ENCODE measurements around the gene LCE1F.
A peak's percentile ranks its signal among the peaks of the same experiment; 100 is the strongest.

The LCE1F gene

DNA sequence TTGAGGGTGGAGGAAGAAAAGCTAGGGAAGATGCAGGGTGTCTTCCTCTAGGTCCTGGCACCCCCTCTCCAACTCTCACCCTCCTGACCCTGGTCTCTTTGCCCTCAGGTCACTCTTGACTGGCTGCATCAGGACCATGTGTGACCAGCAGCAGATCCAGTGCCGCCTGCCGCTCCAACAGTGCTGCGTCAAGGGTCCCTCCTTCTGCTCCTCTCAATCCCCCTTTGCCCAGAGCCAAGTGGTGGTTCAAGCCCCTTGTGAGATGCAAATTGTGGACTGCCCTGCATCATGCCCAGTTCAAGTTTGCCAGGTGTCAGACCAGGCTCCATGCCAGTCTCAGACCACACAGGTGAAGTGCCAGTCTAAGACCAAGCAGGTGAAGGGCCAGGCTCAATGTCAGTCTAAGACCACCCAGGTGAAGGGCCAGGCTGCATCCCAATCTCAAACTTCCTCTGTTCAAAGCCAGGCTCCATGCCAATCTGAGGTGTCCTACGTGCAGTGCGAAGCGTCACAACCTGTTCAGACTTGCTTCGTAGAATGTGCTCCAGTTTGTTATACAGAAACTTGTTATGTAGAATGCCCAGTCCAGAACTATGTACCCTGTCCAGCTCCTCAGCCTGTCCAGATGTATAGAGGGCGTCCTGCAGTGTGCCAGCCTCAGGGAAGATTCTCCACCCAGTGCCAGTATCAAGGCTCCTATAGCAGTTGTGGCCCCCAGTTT lies 15.3 kb upstream of the LCE1F start:
- H3K4me1 Mint-ChIP-seq, result no peaks in the 10 kb centered on the region
- no peaks in the 10 kb centered on the region for H3K36me3 Mint-ChIP-seq
- H3K27ac Mint-ChIP-seq, result no peak overlapping the region
- H3K4me3 Mint-ChIP-seq, result no peak overlapping the region
- peaks cover 65% of the 10 kb centered on the region for H3K27me3 Mint-ChIP-seq
- H3K9me3 Mint-ChIP-seq, result no peaks in the 10 kb centered on the region
- ATAC-seq, result peak; percentile 43

DNA sequence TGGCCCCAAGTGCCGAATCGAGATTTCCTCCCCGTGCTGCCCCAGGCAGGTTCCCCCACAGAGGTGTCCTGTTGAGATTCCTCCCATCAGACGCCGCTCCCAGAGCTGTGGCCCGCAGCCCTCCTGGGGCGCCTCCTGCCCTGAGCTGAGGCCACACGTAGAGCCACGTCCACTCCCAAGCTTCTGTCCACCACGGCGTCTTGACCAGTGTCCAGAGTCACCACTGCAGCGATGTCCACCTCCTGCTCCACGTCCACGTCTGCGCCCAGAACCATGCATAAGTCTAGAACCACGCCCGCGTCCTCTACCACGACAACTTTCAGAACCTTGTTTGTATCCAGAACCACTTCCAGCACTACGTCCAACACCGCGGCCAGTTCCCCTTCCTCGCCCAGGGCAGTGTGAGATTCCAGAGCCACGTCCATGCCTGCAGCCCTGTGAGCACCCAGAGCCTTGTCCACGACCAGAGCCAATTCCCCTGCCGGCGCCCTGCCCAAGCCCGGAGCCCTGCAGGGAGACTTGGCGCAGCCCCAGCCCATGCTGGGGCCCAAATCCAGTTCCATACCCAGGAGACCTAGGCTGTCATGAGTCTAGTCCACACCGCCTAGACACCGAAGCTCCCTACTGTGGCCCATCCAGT lies 14.3 kb upstream of the LCE1F start:
- no peak overlapping the region for H3K4me3 Mint-ChIP-seq
- H3K9me3 Mint-ChIP-seq, result no peaks in the 10 kb centered on the region
- peaks cover 65% of the 10 kb centered on the region for H3K27me3 Mint-ChIP-seq
- no peak overlapping the region for H3K27ac Mint-ChIP-seq
- ATAC-seq, result no peak
- H3K36me3 Mint-ChIP-seq, result no peaks in the 10 kb centered on the region
- no peaks in the 10 kb centered on the region for H3K4me1 Mint-ChIP-seq

DNA sequence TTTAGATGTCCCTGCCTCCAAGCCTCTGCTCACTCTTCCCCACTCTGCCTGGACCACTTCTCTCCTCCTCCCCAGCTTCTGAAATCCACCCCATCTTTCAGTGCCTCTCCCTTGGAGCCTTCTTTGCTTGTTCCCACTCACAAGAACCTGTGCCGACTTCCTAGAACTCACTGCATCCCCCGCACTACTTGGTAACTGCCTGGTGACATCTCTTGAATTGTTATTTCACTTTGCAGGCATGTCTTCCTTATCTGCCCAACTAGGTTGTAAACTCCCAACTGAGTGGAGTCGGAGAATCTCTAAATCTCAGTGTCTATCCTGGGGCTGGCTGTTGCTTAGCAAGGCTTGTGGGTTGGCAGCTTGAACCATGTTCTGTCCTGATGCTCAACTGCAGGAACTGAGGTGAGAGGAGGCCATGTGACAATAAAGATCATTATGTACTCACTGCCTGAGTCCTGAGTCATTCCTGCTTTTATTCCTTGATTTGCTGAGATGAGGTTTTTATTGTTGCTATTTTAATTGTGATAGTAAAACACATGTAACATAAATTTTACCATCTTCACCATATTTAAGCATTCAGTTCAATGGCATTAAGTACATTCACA lies 13.2 kb upstream of the LCE1F start:
- ATAC-seq, result no peak
- Mint-ChIP-seq H3K36me3 (no peaks in the 10 kb centered on the region), H3K27ac (no peak overlapping the region), H3K27me3 (peaks cover 59% of the 10 kb centered on the region), H3K4me3 (no peak overlapping the region), H3K4me1 (no peaks in the 10 kb centered on the region), H3K9me3 (no peaks in the 10 kb centered on the region)

DNA sequence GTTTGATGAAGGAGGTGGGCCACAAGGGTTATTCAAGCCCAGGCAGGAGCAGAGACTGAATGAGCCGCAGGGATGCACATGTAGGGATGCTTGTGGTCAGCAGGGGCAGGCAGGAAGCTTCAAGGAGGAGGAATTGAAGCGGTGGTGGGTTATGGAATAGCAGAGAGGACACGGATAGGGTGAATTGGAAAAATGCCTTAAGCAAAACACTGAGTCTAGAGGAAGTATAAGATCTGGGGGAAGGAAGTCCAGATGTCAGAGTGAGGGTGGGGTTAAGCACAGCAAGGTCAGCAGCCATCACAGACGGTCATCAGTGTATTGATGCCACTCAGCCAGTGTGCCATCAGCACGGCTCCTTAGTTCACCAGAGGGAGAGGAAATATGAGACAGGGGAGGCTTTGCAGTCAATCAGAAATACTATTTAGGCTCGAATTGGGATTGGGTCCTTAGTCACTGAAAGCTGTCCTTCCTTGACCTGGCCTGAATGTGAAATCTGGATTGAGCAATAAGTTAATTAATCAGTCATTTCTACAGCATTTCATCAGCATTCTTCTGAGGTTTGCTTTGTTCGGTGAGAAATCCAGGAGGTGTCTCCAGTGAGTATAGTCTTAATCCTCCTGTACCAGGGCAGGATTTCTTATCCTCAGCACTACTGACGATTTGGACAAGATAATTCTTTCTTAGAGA lies 6.0 kb upstream of the LCE1F start:
- Mint-ChIP-seq H3K27ac (no peak overlapping the region), H3K4me3 (no peak overlapping the region), H3K9me3 (peaks cover 5% of the 10 kb centered on the region), H3K27me3 (peaks cover 17% of the 10 kb centered on the region), H3K4me1 (no peaks in the 10 kb centered on the region), H3K36me3 (no peaks in the 10 kb centered on the region)
- no peak for ATAC-seq

DNA sequence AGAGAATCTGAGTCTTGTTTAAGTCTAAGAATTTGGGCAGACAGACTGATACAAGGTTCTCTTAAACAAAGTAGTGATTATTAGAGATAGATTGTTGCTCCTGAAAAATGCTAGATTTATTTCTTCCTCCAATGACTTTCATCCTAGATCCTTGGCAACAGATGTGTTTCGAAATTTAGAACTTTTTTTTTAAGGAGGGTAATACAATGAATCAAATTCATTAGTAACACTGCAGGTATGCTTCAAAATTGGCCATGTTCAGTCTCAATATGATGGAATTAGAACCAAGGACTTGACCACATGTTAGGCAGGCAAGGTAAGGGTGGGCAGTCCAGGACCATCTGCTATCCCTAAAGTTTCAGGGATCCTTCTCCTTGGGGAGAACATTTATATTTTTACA lies 4.5 kb upstream of the LCE1F start:
- peaks cover 9% of the 10 kb centered on the region for H3K9me3 Mint-ChIP-seq
- no peak overlapping the region for H3K27ac Mint-ChIP-seq
- H3K36me3 Mint-ChIP-seq, result no peaks in the 10 kb centered on the region
- H3K4me3 Mint-ChIP-seq, result no peak overlapping the region
- H3K27me3 Mint-ChIP-seq, result peaks cover 20% of the 10 kb centered on the region
- H3K4me1 Mint-ChIP-seq, result no peaks in the 10 kb centered on the region
- ATAC-seq, result no peak

DNA sequence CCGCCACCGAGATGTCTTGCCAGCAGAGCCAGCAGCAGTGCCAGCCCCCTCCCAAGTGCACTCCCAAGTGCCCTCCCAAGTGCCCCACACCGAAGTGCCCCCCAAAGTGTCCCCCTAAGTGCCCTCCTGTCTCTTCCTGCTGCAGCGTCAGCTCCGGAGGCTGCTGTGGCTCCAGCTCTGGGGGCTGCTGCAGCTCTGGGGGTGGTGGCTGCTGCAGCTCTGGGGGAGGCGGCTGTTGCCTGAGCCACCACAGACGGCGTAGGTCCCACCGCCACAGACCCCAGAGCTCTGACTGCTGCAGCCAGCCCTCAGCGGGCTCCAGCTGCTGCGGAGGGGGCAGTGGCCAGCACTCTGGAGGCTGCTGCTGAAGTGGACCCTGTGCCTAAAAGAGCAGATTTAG lies 1.4 kb downstream of the LCE1F start:
- ATAC-seq, result no peak
- no peak overlapping the region for H3K4me3 Mint-ChIP-seq
- H3K27ac Mint-ChIP-seq, result no peak overlapping the region
- H3K4me1 Mint-ChIP-seq, result no peaks in the 10 kb centered on the region
- peaks cover 9% of the 10 kb centered on the region for H3K9me3 Mint-ChIP-seq
- peaks cover 46% of the 10 kb centered on the region for H3K27me3 Mint-ChIP-seq
- no peaks in the 10 kb centered on the region for H3K36me3 Mint-ChIP-seq

DNA sequence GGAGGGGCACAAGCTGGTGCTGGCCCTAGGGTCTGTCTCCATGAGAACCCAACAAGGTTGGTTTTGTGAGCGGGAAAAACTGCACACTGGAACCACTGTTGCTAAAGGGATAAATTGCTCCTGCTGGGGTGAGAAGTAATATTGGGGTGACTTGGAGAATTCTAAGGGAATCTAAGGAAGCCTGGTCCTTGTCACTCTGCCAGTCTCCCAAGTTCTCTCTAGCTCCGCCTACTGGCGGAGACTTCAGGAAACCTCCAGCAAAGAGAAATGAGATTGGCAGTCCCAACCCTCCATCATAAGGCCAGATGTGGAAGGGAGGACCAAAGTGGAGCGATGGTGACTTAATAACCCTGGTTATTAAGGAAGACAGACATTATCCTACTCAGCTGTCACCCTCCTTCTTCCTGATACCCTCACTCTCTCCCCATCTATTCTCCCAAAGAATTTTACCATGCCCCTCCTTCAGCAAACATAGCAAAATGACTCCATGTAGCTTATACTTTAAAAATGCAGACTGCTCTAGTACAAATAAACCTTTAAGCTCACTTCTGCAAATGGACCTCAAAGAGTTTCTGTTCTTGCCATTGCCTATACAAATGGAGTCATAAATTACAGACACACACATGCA lies 2.7 kb downstream of the LCE1F start:
- Mint-ChIP-seq H3K4me1 (no peaks in the 10 kb centered on the region), H3K9me3 (peaks cover 6% of the 10 kb centered on the region), H3K27ac (no peak overlapping the region), H3K4me3 (no peak overlapping the region), H3K27me3 (peaks cover 52% of the 10 kb centered on the region), H3K36me3 (no peaks in the 10 kb centered on the region)
- no peak for ATAC-seq

DNA sequence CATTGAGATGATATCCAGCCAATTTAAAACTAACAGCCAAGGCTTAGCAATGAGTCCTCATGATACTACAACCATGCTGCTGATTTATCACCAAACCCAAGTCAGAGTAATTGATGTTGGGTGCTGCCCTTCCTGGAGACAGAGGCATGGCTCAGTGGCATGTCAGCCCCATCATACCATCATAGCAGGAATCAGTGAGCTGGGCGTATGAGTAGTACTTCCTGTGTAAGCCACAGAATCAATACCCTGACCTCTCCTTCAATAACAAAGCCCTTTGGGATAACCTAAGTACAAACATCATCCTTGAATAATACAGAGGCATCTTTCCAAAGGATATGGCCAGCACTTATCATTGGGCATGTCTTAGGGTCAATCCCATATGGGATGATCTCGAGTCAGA lies 8.2 kb downstream of the LCE1F start:
- H3K4me3 Mint-ChIP-seq, result no peak overlapping the region
- no peaks in the 10 kb centered on the region for H3K9me3 Mint-ChIP-seq
- H3K27me3 Mint-ChIP-seq, result peaks cover 61% of the 10 kb centered on the region
- H3K4me1 Mint-ChIP-seq, result no peaks in the 10 kb centered on the region
- H3K36me3 Mint-ChIP-seq, result no peaks in the 10 kb centered on the region
- H3K27ac Mint-ChIP-seq, result no peak overlapping the region
- ATAC-seq, result no peak

DNA sequence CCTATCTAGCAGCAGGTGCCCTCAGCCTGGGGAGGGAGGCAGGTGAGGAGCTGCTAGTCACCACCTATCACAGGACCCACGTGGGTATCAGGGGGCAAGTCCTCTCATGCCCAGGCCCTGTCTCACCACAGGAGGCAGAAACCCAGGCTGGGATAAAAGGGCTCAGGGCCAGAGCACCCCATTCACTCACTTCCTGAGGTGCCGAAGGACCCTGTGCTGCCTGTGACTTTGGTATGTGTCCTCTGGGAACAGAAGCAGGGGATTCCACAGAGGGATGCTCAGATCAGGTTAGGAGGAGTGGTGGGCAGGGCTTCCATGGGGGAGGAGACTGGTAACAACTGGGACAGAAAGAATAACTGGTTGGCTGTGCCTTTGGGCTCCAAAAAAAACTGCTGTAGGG lies 11.1 kb downstream of the LCE1F start, which contains the start of gene LCE1E:
TSS of gene LCE1E (plus strand) at position 181 of the 400 bp plus-strand sequence. CDS start 1,043 bp downstream, outside the sequence.
- peak; percentile 41 for ATAC-seq

DNA sequence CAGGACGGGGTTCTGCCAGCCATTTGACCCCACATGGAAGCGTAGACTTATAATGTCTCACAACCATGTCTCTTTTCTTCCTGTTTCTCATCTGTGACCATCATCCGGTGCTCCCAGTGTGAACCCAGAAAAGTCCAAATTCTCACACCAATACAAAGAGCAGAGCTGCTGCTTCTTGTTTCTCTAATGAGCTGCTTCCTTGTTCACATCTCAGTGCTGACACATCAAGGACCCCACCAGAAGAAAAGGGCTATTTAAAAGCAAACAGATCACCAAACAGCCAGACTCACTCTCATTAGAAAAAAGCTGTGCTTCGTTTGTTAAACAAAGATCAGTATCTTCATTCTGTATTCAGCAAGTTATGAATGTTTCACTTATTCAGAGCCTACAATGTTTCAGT lies 20.7 kb downstream of the LCE1F start:
- Mint-ChIP-seq H3K4me1 (no peaks in the 10 kb centered on the region), H3K4me3 (no peak overlapping the region), H3K27ac (no peak overlapping the region), H3K27me3 (peaks cover 24% of the 10 kb centered on the region), H3K36me3 (no peaks in the 10 kb centered on the region), H3K9me3 (no peaks in the 10 kb centered on the region)
- no peak for ATAC-seq

More for the DNA sequence above, 11.1 kb downstream of the LCE1F start, which contains the start of gene LCE1E:
- Mint-ChIP-seq H3K4me3 (no peak within 1 kb of the TSS), H3K9me3 (no peaks in the 10 kb centered on the region), H3K4me1 (no peaks in the 10 kb centered on the region), H3K27ac (no peak within 1 kb of the TSS), H3K36me3 (no peaks in the 10 kb centered on the region), H3K27me3 (peaks cover 44% of the 10 kb centered on the region)

DNA sequence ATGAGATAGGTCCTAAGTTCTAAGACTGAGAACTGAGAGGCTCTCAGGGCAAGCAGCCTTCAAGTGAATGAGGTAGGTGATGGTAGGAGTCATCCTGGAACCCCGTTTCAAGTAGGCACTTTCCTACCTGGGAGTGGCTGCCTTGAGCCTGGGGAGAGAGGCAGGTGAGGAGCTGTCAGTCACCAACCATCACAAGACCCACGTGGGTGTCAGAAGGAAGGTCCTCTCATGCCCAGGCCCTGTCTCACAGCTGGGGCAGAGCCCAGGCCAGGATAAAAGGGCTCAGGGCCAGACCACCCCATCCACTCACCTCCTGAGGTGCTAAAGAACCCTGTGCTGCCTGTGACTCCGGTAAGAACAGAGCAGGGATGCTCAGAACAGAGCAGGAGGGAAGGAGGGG lies 21.5 kb downstream of the LCE1F start, which contains the start of gene LCE1D:
TSS of gene LCE1D (plus strand) at position 301 of the 400 bp plus-strand sequence. CDS start 1,074 bp downstream, outside the sequence.
- Mint-ChIP-seq H3K4me1 (no peaks in the 10 kb centered on the region), H3K27ac (no peak within 1 kb of the TSS), H3K36me3 (no peaks in the 10 kb centered on the region), H3K27me3 (peaks cover 24% of the 10 kb centered on the region), H3K9me3 (no peaks in the 10 kb centered on the region), H3K4me3 (no peak within 1 kb of the TSS)
- no peak for ATAC-seq

DNA sequence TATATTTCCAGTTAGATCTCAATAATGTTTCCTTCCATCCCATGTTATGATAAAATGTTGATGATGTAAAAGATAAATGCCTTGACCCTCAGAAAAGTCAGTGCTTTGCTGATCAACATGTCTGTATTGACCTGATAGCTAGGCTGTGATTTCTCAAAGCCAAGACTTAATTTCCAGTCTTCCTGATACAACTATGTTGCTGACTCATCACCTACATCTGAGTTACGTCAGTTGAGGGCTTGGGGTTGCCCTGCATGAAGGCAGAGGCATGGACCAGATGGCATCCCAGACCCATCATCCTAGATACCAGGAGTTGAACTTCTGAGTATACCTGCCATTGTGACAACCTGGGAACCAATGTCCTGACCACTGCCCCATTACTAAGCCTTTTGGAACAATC lies 26.4 kb downstream of the LCE1F start:
- H3K27ac Mint-ChIP-seq, result no peak overlapping the region
- H3K36me3 Mint-ChIP-seq, result no peaks in the 10 kb centered on the region
- no peak for ATAC-seq
- no peaks in the 10 kb centered on the region for H3K9me3 Mint-ChIP-seq
- peaks cover 33% of the 10 kb centered on the region for H3K27me3 Mint-ChIP-seq
- no peaks in the 10 kb centered on the region for H3K4me1 Mint-ChIP-seq
- H3K4me3 Mint-ChIP-seq, result no peak overlapping the region

DNA sequence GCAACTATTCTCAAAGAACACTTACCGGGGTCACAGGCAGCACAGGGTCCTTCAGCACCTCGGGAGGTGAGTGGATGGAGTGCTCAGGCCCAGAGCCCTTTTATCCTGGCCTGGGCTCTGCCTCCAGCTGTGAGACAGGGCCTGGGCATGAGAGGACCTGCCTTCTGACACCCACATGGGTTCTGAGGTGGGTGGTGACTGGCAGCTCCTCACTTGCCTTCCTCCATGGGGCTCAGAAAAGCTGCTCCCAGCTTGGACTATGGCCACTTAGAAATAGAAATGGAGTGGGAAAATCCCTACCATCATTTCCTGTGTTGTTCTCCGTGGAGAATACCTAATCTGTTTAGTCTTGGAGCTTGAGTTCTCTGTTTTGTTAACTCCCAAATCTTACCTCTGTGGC lies 31.6 kb downstream of the LCE1F start, which contains the start of gene LCE1C:
TSS of gene LCE1C (minus strand) at position 76 of the 400 bp plus-strand sequence. CDS start 1,173 bp downstream, outside the sequence.
- no peak within 1 kb of the TSS for H3K4me3 Mint-ChIP-seq
- ATAC-seq, result no peak
- H3K4me1 Mint-ChIP-seq, result no peaks in the 10 kb centered on the region
- H3K9me3 Mint-ChIP-seq, result no peaks in the 10 kb centered on the region
- H3K27me3 Mint-ChIP-seq, result peaks cover 17% of the 10 kb centered on the region
- H3K36me3 Mint-ChIP-seq, result no peaks in the 10 kb centered on the region
- no peak within 1 kb of the TSS for H3K27ac Mint-ChIP-seq

DNA sequence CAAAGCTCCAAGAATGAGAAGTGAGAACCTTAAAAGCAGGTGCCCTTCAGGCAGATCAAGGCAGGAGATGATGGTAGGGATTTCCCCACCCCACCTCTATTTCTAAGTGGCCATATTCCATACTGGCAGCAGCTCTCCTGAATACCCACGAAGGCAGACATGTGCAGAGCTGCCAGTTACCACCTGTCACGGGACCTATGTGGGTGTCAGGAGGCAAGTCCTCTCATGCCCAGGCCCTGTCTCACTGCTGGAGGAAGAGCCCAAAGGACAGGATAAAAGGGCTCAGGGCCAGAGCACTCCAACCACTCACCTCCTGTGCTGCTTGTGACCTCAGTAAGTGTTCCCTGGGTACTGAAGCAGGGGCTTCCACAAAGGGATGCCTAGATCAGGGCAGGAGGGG lies 36.1 kb downstream of the LCE1F start:
- Mint-ChIP-seq H3K4me3 (no peak overlapping the region), H3K27me3 (peaks cover 20% of the 10 kb centered on the region), H3K9me3 (no peaks in the 10 kb centered on the region), H3K36me3 (no peaks in the 10 kb centered on the region), H3K27ac (no peak overlapping the region), H3K4me1 (no peaks in the 10 kb centered on the region)
- ATAC-seq, result peak; percentile 50

DNA sequence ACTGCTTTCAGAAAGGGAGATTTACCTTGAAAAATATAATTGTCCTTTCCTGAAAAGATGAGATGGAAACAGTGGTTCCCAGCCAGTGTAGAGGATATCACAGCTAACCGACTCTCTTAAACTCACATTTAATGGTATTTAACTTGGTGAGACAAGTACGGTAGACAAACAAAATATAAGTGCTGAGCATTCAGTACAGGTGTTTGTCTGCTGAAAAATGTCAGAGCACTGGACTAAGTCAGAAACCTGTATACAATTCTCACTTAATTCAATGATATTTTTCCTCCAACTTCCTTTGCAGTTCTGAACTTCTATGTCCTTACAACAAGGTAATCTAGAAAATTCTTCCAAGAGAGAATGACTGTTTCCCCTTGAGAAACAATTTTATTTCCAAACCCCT lies 36.7 kb downstream of the LCE1F start, which contains the start of gene LCE1B:
TSS of gene LCE1B (plus strand) at position 301 of the 400 bp plus-strand sequence. CDS start 476 bp downstream, outside the sequence.
- Mint-ChIP-seq H3K27me3 (peaks cover 17% of the 10 kb centered on the region), H3K9me3 (no peaks in the 10 kb centered on the region), H3K27ac (no peak within 1 kb of the TSS)

More for the DNA sequence above, 36.7 kb downstream of the LCE1F start, which contains the start of gene LCE1B:
- Mint-ChIP-seq H3K4me1 (no peaks in the 10 kb centered on the region), H3K36me3 (no peaks in the 10 kb centered on the region), H3K4me3 (no peak within 1 kb of the TSS)
- no peak for ATAC-seq
